SK-N-MC (cell line): ENCODE measurements around the gene CD1E.

ENCODE experiments used
- EZH2 ChIP-seq: fragments of 200-600 bp; sonication (generic); IDR thresholded peaks from one replicate; pipeline ENCODE4 v1.6.1; 2017; ENCODE audit warnings: antibody characterized with exemption
- POLR2AphosphoS5 ChIP-seq: IDR thresholded peaks from 2 replicates; pipeline ENCODE4 v1.6.1; 2012; ENCODE audit warnings: mild to moderate bottlenecking, low read depth, low read length, borderline replicate concordance

GRCh38 chr1:158311066-158311465 is 42.6 kb upstream of the CD1E start:
- TF ChIP-seq EZH2 (no peak), POLR2AphosphoS5 (no peak)
